Karpas-422 (cell line): ENCODE measurements around the gene BICC1. TPM values are rescaled to one million over a fixed set of nuclear protein-coding genes. Genes with fewer than 3 reads are reported as not detected.

Experiments used
- DNase-seq: peaks from one replicate; pipeline ENCODE4 v3.0.0-alpha.2; 2015
- H2AFZ ChIP-seq: fragments of 200-600 bp; sonication (generic); 2 replicates; pipeline ENCODE4 v1.6.1; 2014; ENCODE audit warnings: antibody characterized with exemption, low read length, mixed read lengths
- H3K27ac ChIP-seq: fragments of 200-600 bp; sonication (generic); 2 replicates; pipeline ENCODE4 v1.5.1; 2014; ENCODE audit warnings: mild to moderate bottlenecking, low read length, moderate library complexity
- H3K27me3 ChIP-seq: fragments of 200-600 bp; sonication (generic); 2 replicates; pipeline ENCODE4 v1.6.1; 2014; ENCODE audit warnings: low read length, mixed read lengths
- H3K36me3 ChIP-seq: fragments of 200-600 bp; sonication (generic); 2 replicates; pipeline ENCODE4 v1.6.1; 2014; ENCODE audit warnings: low read length, mixed read lengths; ENCODE audit not compliant: insufficient read depth
- H3K4me1 ChIP-seq: fragments of 200-600 bp; sonication (generic); 2 replicates; pipeline ENCODE4 v1.6.1; 2014; ENCODE audit warnings: mild to moderate bottlenecking, low read length, mixed read lengths
- H3K4me2 ChIP-seq: fragments of 200-600 bp; sonication (generic); 2 replicates; pipeline ENCODE4 v1.6.1; 2014; ENCODE audit warnings: low read length, low read depth, mild to moderate bottlenecking; ENCODE audit not compliant: poor library complexity, severe bottlenecking
- H3K4me3 ChIP-seq: fragments of 200-600 bp; sonication (generic); 2 replicates; pipeline ENCODE4 v1.5.1; 2014; ENCODE audit warnings: mild to moderate bottlenecking, antibody characterized with exemption, low read length, mixed read lengths
- H3K79me2 ChIP-seq: fragments of 200-600 bp; sonication (generic); 2 replicates; pipeline ENCODE4 v1.6.1; 2014; ENCODE audit warnings: mild to moderate bottlenecking, low read length, mixed read lengths
- H3K9ac ChIP-seq: fragments of 200-600 bp; sonication (generic); 2 replicates; pipeline ENCODE4 v1.6.0; 2014; ENCODE audit warnings: low read length
- H3K9me2 ChIP-seq: fragments of 200-600 bp; sonication (generic), shearing (Covaris generic); replicated peaks from 2 replicates; pipeline ENCODE4 v1.6.0; 2014; ENCODE audit warnings: mild to moderate bottlenecking, low read length, moderate library complexity; ENCODE audit not compliant: insufficient read depth
- H3K9me3 ChIP-seq: fragments of 300-700, 200-600 bp; sonication (generic); 2 replicates; pipeline ENCODE4 v1.6.1; 2014; ENCODE audit warnings: low read length, mixed read lengths
- H4K20me1 ChIP-seq: fragments of 200-600 bp; sonication (generic); 2 replicates; pipeline ENCODE4 v1.6.1; 2014; ENCODE audit warnings: mild to moderate bottlenecking, antibody characterized with exemption, low read length, low read depth; ENCODE audit not compliant: insufficient read depth
- total RNA-seq: library from RNA; depleted of rRNA; stranded (reverse); fragments of >200 nt; shearing (Covaris generic); gene quantifications from 2 replicates; pipeline ENCODE4 v1.2.3, GENCODE V29; 2014; ENCODE audit warnings: low replicate concordance

BICC1 gene
- total RNA-seq, 1 experiment from 2014 or later, result not detected

- Histone ChIP-seq H3K9ac (no peak overlapping the region), H3K27ac (no peak overlapping the region), H4K20me1 (no peaks in the 10 kb centered on the region), H3K4me3 (no peak overlapping the region), H2AFZ (no peak overlapping the region), H3K4me1 (no peaks in the 10 kb centered on the region), H3K4me2 (no peak overlapping the region), H3K79me2 (no peaks in the 10 kb centered on the region), H3K9me3 (no peaks in the 10 kb centered on the region), H3K27me3 (no peaks in the 10 kb centered on the region), H3K9me2 (no peaks in the 10 kb centered on the region), H3K36me3 (no peaks in the 10 kb centered on the region)
- DNase-seq, result no peak
These were observed 33.6 kb upstream of the BICC1 start for GRCh38 chr10:58479045-58479444.

- Histone ChIP-seq H4K20me1 (no peaks in the 10 kb centered on the region), H3K27me3 (no peaks in the 10 kb centered on the region), H3K27ac (no peak overlapping the region), H3K4me1 (no peaks in the 10 kb centered on the region), H3K36me3 (no peaks in the 10 kb centered on the region), H3K9me2 (no peaks in the 10 kb centered on the region), H3K79me2 (no peaks in the 10 kb centered on the region), H3K4me2 (no peak overlapping the region), H2AFZ (no peak overlapping the region), H3K9me3 (no peaks in the 10 kb centered on the region), H3K4me3 (no peak overlapping the region), H3K9ac (no peak overlapping the region)
- no peak for DNase-seq
These were observed 32.4 kb upstream of the BICC1 start for GRCh38 chr10:58480321-58480720.

GRCh38 chr10:58481569-58482109 lies 31.0 kb upstream of the BICC1 start:
- H3K36me3 ChIP-seq, result no peaks in the 10 kb centered on the region
- H3K27me3 ChIP-seq, result no peaks in the 10 kb centered on the region
- no peaks in the 10 kb centered on the region for H3K9me2 ChIP-seq
- no peak overlapping the region for H2AFZ ChIP-seq
- H3K9me3 ChIP-seq, result no peaks in the 10 kb centered on the region
- no peaks in the 10 kb centered on the region for H3K79me2 ChIP-seq
- no peaks in the 10 kb centered on the region for H4K20me1 ChIP-seq
- no peak overlapping the region for H3K9ac ChIP-seq
- no peak overlapping the region for H3K4me2 ChIP-seq
- DNase-seq, result no peak
- H3K4me3 ChIP-seq, result no peak overlapping the region
- no peaks in the 10 kb centered on the region for H3K4me1 ChIP-seq
- H3K27ac ChIP-seq, result no peak overlapping the region

GRCh38 chr10:58486821-58487220 lies 25.9 kb upstream of the BICC1 start:
- Histone ChIP-seq H3K27ac (no peak overlapping the region), H3K9me2 (no peaks in the 10 kb centered on the region), H3K79me2 (no peaks in the 10 kb centered on the region), H3K4me2 (no peak overlapping the region), H3K4me1 (no peaks in the 10 kb centered on the region), H3K4me3 (no peak overlapping the region), H3K27me3 (no peaks in the 10 kb centered on the region), H3K9ac (no peak overlapping the region), H2AFZ (no peak overlapping the region), H3K9me3 (no peaks in the 10 kb centered on the region), H4K20me1 (no peaks in the 10 kb centered on the region), H3K36me3 (no peaks in the 10 kb centered on the region)
- DNase-seq, result no peak

GRCh38 chr10:58488921-58489320 lies 23.8 kb upstream of the BICC1 start:
- Histone ChIP-seq H3K27ac (no peak overlapping the region), H3K27me3 (no peaks in the 10 kb centered on the region), H3K9me2 (no peaks in the 10 kb centered on the region), H3K79me2 (no peaks in the 10 kb centered on the region), H3K4me2 (no peak overlapping the region), H4K20me1 (no peaks in the 10 kb centered on the region), H3K4me1 (no peaks in the 10 kb centered on the region), H2AFZ (no peak overlapping the region), H3K9me3 (no peaks in the 10 kb centered on the region), H3K4me3 (no peak overlapping the region), H3K9ac (no peak overlapping the region), H3K36me3 (no peaks in the 10 kb centered on the region)
- DNase-seq, result no peak

GRCh38 chr10:58502956-58503355 lies 9.7 kb upstream of the BICC1 start:
- no peak overlapping the region for H3K27ac ChIP-seq
- H2AFZ ChIP-seq, result no peak overlapping the region
- H3K27me3 ChIP-seq, result no peaks in the 10 kb centered on the region
- no peaks in the 10 kb centered on the region for H4K20me1 ChIP-seq
- H3K79me2 ChIP-seq, result no peaks in the 10 kb centered on the region
- no peaks in the 10 kb centered on the region for H3K9me2 ChIP-seq
- H3K36me3 ChIP-seq, result no peaks in the 10 kb centered on the region
- no peak for DNase-seq
- H3K4me3 ChIP-seq, result no peak overlapping the region
- no peaks in the 10 kb centered on the region for H3K9me3 ChIP-seq
- H3K4me2 ChIP-seq, result no peak overlapping the region
- H3K4me1 ChIP-seq, result no peaks in the 10 kb centered on the region
- no peak overlapping the region for H3K9ac ChIP-seq

- Histone ChIP-seq H3K9ac (no peak overlapping the region), H3K4me1 (no peaks in the 10 kb centered on the region)
These were observed 4.4 kb upstream of the BICC1 start for GRCh38 chr10:58508316-58508715.

GRCh38 chr10:58511765-58512490 lies 744 bp upstream of the BICC1 start:
- Histone ChIP-seq H4K20me1 (no peaks in the 10 kb centered on the region), H3K79me2 (no peaks in the 10 kb centered on the region), H2AFZ (no peak overlapping the region), H3K9me2 (no peaks in the 10 kb centered on the region), H3K27ac (no peak overlapping the region), H3K9ac (no peak overlapping the region), H3K27me3 (no peaks in the 10 kb centered on the region), H3K4me1 (no peaks in the 10 kb centered on the region), H3K4me2 (no peak overlapping the region), H3K36me3 (no peaks in the 10 kb centered on the region), H3K9me3 (no peaks in the 10 kb centered on the region), H3K4me3 (no peak overlapping the region)
- no peak for DNase-seq

More at GRCh38 chr10:58508316-58508715, 4.4 kb upstream of the BICC1 start:
- no peaks in the 10 kb centered on the region for H3K9me2 ChIP-seq
- no peak overlapping the region for H2AFZ ChIP-seq
- H3K79me2 ChIP-seq, result no peaks in the 10 kb centered on the region
- H3K4me2 ChIP-seq, result no peak overlapping the region
- H3K9me3 ChIP-seq, result no peaks in the 10 kb centered on the region
- no peak overlapping the region for H3K4me3 ChIP-seq
- H3K27me3 ChIP-seq, result no peaks in the 10 kb centered on the region
- H3K27ac ChIP-seq, result no peak overlapping the region
- H4K20me1 ChIP-seq, result no peaks in the 10 kb centered on the region
- no peak for DNase-seq
- no peaks in the 10 kb centered on the region for H3K36me3 ChIP-seq
